HG03280 (cell line): ENCODE data around the gene ST8SIA6.
"Not testable (repeated sequence)": the region's sequence is repeated elsewhere in the genome, so short reads cannot be mapped to it uniquely, and the experiment has no call there.

Source experiments
- ATAC-seq: cut with Tn5 transposase; IDR thresholded peaks from one replicate; pipeline ENCODE4 v1.9.1; 2021; ENCODE audit warnings: mild to moderate bottlenecking, moderate library complexity; ENCODE audit not compliant: unreplicated experiment

Gene ST8SIA6

DNA sequence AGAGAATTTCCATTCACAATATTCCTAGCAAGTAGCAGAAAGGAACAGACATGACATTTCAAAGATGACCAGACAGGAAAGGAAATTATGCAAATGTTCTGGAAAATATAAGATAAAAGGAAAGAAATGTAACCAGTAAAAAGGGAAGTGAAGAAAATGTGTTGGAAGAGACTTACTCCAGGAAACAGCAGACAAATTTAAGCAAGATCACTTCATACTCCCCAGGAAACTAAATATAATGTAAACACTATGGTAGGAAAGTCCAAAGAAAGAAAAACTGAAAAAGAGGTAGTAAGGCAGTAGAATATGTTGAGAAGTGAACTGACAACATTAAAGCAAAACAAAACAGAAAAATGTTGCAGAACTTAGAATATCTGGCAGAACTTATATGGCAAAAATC, 6.4 kb upstream of the ST8SIA6 start:
- no peak for ATAC-seq

DNA sequence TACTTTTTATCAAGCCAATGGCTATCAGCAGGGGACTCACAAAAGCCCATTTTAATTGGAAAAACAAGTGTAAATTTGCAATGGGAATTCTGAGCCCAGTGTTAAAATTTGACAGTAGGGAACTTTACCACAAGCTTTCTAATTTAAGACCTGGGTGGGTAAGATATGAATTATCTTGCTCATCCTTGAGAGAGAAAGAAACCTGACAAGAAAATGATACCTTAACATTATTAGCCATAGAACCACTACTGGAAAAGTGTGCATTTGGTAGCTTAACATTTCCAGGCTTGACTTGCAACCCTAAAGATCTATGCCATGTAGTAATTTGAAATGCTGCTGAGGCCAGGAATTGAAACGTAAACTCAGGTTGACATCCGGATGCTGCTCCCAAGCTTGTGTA, 2.7 kb upstream of the ST8SIA6 start:
- ATAC-seq = no peak

DNA sequence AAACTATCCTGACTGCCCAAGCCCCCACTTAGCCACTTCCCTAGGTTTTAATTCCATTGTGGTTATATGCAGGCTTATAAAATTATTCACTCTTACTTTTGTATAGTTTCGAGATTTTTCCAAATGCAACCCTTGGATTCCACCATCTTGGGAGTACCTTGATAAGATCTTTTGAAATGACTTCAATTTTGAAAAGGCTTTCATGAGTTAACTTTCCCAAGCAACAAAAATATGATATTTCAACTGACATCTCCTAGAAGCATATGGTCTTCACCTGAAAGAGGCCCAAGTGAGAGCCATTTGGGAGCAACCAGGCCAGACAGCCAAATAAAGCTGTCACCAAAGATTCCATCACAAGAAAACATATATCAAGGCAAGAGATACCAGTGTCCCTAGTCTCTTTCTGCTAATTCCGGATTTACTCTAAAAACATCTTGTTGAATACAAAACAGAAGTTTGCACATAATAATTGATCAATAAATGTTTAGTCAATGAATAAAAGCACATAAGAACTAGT, 1.7 kb upstream of the ST8SIA6 start:
- no peak for ATAC-seq

DNA sequence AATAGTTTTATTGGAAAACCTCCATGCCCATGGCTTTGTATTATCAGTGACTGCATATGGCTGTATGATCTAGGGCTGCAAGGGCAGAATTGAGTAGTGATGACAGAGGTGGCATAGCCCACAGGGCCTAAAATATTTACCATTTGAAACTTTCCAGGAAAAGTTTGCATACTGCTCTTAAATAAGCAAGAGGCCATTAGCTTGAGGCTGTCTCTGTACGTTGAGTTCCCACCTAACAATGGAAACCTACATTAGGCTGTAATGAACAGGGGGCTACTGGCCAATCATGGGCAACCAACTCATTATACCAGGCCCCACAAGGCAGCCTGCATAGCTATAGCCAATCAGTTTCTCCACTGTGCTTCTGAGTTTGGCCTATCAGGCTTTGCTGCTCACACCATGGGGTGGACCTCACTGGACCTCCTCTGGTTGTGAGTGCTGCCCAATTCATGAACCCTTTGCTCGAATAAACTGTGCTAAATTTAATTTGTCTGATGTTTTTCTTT, 673 bp upstream of the ST8SIA6 start:
- ATAC-seq = no peak

DNA sequence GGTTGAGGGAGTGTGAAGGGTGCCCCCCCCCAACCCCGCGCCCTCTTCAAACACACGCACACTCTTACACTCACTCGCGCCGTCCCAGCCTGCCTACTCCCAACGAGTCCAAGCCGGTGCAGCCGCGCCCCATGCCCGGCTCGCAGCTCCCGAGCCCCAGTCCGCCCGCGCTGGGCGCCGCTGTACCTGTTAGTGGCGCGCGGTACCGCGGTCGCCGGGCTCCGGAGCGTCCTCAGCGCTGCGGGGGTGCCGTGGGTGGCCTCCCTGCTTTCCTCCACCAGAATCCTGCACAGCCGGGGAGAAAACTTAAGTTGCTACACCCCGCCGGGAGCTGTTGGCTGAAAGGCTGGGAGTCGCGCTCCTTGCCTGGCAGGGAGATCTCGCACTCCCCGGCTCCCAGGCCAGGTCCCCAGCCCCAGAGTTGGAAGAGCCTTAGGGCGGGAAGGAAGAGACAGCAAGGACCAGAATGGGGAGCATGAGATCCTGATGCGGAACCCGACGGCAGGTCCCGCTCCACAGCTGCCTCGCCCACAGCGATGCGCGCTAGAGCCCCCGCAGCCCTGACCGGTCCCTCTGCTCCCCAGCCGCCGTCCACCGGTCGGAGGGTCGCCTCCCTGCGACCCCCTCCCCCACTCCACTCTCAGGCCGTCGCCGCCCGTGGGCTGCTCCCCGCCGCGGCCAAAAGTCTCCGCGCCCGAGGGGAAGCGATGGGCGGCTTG, 863 bp downstream of the ST8SIA6 start:
- peak; percentile 31 for ATAC-seq

DNA sequence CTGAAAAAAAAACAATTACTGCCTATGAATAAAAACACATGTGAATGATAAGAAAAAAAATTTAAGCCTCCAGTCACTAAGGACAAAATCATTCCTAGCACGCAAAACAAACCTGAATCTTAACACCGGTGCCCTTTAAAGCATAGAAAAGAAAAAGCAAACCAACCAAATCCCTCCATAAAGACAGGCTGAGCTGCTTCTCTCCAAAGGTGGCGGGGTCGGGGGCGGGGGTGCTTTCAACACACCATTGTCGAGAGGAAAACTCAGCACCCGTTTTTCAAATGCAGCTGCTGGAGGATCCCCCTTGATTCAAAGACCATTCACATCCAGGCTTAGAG, 1.4 kb downstream of the ST8SIA6 start:
- no peak for ATAC-seq

DNA sequence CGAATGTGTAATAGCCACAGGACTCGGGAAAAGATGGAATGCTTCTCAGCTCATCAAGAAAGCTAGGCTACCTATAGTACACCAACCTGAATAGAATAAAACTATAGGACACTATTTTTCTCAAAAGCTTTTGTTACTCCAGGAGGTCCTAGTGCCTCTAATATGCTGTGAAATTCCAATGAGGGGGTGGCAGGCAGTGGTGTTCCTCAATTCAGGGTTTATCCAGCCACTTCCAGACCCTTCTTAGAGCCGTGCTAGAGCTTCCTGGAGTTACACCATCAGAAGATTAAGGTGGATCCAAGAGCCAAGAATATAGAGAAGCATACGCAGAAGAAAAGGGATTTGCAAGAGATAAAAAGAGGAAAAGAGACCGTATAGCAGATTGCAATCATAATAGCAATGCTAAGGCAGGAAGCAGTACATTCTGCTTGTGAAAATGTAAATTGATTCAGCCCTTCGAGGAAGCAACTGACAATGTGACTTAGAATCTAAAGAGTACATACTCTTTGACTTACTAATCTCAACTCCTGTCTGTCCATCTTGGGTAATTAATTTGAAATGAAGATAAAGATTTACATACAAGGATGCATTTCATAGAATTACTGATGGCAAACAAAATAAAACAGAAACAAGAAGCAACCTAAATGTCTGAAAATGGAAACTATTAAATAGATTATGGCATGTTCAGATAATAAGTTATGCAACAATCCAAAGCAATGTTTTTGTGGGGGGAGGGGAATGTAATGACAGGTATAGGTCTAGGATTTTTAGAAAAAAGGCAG, 2.1 kb downstream of the ST8SIA6 start:
- no peak for ATAC-seq

DNA sequence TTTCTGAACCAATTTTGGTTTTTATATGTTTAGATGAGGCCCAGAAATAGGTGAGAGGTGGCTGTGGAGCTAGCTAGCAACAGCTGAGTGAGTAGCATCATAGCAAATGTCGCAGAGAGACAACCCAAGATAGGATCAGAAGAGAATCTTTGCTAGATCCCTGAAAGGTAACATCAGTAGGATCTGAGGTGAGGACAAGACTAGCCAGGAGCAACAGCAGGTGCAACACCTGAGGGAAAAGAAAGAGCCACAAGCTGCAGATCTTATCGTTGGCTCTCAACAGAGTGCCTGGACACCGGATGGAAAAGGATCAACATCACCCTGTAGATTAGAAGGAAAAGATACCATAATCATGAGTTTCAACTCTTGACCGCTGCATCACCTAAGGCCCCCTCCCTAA, 4.4 kb downstream of the ST8SIA6 start:
- no peak for ATAC-seq

DNA sequence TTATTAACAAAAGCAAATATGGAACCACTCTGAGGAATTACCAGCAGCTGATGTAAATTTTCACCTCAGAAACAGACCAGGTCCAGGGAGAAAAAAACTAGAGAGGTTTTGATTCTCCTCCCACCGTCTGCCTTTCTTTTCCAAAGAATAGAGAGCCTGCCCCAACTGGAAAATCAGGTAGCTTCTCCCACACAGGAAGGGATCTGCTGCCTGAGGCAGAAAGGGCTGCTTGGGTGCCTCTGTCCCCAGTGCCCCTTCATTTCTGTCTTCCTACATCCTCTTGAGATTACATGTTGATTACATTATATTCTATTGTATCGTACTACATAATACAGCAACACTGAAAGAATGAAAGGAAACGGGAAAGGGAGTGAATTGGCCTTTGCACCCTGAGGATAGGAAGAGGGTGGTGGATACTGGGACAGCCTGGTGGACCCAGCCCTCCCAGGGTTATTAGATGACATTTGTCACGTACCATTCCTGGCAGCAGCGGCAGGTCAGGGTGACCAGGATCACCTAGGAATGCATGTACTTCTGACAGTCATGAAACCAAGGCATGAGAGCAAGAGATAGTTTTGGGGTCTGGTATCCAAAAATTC, 8.9 kb downstream of the ST8SIA6 start:
- ATAC-seq = no peak

DNA sequence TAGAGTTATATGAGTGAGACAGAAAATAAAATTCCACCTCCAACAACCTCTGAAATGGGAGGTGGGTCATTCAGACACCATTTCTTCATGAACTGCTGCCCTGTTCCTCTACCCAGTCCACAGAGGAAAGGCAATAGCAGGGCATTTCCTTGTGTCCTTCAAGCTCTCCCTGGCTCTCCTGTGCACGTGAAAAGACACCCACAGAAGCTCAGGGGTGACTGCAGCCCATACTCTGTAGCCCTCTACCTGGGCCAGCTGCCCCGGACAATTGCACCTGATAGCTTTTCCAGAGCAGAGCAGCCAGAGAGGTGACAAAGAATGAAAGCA, 10.0 kb downstream of the ST8SIA6 start:
- ATAC-seq = no peak

DNA sequence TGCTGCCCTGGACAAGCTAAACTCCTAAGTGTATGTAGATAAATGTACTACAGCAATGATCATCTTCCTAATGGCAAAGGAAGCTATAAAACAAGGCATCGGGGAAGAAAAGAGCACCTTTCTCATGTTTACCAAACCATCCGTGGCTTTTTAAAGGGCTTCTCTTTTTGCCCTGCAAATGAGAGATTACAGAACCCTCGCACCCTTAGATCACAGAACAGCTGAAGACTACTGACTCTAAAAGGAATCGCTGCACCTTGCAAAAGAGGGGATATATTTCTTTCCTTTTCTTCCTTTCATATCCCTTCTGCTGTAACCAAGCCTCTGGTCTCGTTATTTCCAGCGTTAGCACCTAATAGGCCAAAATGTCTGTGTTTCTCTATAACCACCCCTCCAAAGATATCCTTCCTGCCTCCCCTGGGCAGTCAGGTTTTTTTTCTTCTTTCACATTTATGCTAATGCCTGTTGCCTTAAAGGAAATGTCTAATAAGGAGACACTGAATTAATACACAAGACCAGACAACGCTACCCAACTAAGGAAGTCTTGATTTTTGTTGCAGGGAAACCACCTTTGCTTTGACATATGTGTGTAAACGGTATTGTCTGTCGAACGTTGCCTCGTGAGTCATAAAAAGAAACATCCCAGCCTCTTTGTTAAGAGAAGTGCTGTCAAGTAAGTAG, 10.5 kb downstream of the ST8SIA6 start:
- ATAC-seq = peak; percentile 90

DNA sequence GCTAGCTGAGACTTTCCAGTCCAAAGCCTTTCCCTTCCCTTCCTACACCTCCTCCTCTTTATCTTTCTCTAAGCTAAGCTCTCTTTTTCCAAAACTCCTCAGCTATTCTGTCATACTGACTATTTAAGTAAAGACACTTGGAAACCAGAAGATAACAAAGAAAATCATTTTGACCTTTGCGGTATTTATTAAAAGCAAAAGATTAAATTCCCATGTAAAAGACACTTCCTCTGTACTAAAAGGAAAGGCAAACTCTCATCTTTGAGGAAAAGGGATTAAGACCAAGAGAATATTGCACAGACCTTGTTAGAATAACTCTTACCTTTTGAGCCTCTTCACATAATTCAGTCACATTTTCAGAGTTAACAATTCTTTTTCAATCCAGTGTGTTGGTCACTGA, 15.8 kb downstream of the ST8SIA6 start:
- ATAC-seq = no peak

DNA sequence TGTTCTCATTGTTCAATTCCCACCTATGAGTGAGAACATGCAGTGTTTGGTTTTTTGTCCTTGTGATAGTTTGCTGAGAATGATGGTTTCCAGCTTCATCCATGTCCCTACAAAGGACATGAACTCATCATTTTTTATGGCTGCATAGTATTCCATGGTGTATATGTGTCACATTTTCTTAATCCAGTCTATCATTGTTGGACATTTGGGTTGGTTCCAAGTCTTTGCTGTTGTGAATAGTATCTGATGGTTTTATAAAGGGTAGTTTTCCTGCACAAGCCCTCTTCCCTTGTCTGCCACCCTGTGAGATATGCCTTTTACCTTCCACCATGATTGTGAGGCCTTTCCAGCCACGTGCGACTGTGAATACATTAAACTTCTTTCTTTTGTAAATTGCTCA, 17.8 kb downstream of the ST8SIA6 start:
- not testable (repeated sequence) for ATAC-seq

DNA sequence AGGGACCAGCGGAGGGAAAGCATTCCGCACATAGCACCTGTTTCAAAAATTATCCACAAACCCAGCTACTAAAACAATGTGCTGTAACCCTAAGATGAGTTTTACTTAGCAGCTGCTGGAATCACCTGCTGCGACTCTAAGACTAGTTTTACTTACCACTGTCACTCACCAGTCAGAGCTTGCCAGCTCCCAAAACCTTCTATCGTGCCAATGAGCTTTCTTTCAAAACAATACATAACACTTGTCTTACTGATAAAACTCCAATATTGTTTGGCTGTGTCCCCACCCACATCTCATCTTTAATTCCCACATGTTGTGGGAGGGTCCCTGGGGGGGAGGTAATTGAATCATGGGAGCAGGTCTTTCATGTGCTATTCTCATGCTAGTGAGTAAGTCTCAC, 18.4 kb downstream of the ST8SIA6 start:
- ATAC-seq = no peak

DNA sequence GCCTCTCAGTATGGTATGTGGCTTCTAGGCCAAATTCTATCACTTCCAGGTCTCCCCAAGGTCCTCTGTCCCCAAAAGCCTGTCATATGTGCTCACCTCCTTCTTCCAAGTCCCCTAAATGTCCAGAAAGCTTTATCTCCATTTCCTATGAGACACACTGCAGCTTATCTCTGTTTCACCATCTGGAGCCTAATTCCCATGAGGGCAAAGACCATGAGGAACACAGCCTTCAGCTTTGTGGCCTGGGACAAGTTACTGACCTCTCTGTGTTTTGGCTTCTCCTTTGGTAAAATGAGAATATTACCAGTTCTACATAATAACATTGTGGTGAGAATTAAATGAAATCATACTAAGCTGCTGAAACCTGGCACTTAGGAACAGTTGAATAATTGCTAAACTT, 19.2 kb downstream of the ST8SIA6 start:
- ATAC-seq = no peak

DNA sequence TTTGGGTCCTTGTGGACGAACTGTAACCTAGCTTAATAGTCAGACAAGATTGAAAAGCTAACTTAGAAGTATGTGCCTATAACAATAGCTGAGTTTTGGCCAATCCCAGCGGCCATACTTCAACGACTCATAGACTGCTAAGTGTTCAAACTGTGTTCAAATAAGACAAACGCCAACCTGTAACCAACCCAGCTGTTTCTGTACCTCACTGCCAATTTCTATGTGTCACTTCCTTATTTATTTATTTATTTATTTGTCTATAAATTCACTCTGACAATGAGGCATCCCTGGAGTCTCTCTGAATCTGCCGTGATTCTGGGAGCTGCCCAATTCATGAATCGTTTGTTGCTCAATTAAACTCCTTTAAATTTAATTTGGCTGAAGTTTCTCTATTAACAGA, 21.7 kb downstream of the ST8SIA6 start:
- ATAC-seq = no peak

DNA sequence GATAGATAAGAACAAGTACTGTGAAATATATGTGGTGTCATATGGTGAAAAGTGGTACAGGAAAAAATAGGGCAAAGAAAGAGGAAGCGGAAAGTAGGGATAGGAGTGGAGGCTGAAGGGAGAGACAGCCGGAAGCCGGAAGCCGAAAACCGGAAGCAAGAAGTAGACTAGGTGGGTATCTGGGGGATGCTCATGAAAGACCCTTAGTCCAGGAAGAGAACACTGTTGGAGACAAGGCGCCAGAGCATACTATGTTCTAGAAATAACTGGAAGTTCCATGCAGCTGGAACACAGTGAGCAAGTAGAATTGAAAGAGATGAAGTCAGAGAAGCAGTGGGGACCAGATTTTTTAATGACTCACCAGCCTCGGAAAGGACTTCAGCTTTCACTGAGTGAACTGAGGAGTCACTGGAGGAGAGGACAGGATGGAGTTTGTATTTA, 22.5 kb downstream of the ST8SIA6 start:
- no peak for ATAC-seq

DNA sequence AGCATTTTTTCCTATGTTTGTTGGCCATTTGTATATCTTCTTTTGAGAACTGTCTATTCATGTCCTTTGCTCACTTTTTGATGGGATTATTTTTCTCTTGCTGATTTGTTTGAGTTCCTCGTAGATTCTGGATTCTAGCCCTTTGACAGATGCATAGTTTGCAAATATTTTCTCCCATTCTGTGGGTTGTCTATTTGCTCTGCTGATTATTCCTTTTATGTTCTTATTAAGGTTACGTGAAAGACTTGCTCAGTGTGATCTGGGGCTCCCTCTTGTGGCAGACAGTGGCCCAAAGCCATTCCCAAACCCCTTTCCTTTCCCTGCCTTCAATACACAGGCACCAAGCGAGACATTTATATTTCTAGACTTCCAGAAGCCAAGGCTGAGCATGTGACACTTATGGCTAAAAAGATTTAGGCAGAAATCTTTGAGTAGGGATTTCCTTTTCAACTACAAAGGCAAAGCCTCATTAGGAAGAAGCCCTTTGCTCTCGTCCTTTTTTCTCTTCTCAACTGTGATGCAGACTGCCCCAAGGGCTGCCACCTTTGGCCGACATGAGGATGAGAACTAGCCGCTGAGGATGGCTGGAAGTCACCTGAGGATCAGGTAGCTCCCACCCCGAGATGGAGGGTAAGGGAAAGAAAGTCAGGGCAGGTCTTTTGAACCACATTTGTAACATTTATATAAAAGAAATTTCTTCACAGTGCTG, 23.6 kb downstream of the ST8SIA6 start:
- ATAC-seq = no peak

DNA sequence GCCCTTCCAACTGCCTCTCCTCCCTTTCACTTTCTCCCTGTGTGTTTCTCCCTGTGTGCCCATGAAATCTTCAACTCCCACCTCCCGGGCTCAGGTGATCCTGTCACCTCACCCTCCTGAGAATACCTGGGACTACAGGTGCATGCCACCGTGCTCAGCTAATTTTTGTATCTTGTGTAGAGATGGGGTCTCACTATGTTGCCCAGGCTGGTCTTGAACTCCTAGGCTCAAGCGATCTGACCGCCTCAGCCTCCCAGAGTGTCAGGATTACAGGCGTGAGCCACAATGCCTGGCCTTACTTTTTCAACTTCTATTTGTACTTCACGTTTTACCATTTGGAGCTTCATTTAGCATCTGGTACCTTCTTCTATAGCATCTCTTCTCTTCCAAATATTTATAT, 24.9 kb downstream of the ST8SIA6 start:
- no peak for ATAC-seq

DNA sequence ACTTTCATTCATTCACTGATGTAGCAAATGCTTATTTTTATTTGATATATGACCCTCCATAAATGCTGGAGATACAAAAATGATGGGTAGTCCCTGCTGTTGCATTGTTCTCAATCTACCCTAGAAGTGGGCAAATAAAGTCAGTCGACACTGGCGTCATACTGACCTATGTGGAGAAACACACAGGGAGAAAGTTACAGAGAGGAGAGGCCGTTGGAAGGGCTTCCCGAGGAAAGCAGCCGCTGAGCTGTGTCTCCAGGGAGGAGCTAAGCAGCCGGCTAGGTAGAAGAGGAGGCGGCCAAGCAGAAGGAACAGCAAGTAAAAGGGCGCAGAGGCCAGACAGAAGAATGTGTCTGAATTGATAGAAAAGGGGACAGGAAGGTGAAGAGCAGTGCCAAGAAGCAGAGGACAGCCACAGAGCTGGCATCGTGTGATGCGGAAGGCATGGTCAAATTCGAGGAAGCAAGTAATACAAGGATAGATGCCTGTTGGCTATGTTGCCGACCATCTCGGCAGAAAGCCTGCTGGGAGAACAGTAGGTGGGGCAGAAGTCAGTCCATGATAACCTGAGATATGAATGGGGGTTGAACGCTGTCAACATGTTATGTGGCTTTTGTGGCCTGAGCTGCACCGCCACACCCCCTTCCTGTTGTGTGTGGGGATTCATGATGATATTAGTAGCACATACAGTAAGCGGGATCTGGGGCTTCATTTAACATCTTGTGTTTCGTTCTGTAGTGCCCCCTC, 25.9 kb downstream of the ST8SIA6 start:
- no peak for ATAC-seq
